Stimulated activated CD4-positive, alpha-beta T cell treated with anti-CD3 and anti-CD28 coated beads, Interleukin-2, amount 100 ng/mL, for 4 hours (primary cell): ENCODE results near the gene RBL2.

ENCODE experiments used
- DNase-seq: peaks from one replicate; pipeline ENCODE4 v3.0.0-alpha.2; 2020; ENCODE audit warnings: low read depth

Gene RBL2

GRCh38 chr16:53449816-53450517 lies 15.7 kb downstream of the RBL2 start:
- no peak for DNase-seq

GRCh38 chr16:53453928-53454327 lies 19.7 kb downstream of the RBL2 start:
- DNase-seq = no peak

GRCh38 chr16:53456625-53457024 lies 22.4 kb downstream of the RBL2 start:
- no peak for DNase-seq

- peak; percentile 56 for DNase-seq
These were observed 23.4 kb downstream of the RBL2 start for GRCh38 chr16:53457670-53458069.

- DNase-seq = no peak
These were observed 24.4 kb downstream of the RBL2 start for GRCh38 chr16:53458635-53459034.

DNA sequence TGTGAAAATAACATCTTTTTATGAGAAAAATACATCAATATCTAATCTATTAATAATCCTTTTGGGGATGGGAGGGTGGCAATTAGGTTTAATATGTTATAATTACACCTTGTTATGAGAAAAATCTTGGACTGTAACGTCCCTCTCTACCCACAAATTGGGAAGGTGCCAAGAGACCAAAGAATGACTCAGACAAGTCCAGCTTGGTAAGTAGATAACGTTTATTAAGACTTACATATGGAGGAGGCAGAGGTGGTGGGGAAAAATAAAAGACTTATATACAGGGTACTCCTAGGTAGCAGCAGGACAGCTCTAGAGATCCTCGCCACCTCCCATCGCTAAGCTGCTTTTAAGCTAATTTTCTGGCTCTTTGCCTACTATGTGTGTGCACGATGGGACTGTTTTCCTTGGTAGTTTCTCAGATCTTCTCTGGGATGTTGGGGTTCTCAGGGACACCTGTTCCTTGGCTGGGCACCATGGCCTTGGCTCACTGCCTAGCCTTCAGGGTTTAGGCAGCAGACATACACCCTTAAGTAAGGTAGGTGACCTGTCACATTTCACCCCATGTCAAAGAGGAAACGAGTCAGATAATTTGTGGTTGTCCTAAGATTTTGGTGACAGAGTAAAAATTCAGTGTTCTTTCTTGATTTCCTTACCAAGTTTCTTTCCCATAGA lies 31.5 kb downstream of the RBL2 start:
- DNase-seq = no peak

- DNase-seq = no peak
These were observed 42.6 kb downstream of the RBL2 start for GRCh38 chr16:53476867-53477266.

DNA sequence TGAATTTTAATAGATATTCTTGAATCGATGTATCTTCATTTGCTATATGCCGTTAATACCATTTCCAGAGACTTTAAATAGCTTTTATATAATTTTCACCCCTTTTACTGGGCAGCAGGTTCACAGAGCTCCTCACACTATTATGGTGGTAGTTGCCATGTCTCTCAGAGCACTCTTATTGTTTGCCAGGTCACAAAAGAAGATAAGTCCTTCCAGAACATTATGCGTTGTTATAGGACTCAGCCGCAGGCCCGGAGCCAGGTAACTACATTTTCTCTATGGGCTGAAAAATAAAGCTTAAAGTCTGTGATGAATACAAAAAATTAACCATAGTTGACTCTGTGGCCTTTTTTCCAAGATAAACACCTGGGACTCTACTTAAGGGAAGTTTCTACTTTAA lies 44.7 kb downstream of the RBL2 start:
- no peak for DNase-seq

DNA sequence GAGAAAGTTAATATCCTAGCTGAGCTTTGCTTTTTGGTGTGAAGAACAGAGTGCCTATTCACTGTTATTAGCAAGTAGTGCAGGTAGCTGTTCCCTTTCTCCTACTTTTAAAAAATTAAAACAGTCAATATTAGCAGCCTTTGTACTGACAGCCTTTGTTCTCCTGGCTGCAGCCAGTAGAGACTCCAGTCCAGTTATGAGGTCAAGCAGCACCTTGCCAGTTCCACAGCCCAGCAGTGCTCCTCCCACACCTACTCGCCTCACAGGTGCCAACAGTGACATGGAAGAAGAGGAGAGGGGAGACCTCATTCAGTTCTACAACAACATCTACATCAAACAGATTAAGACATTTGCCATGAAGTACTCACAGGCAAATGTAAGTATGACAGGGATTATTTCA lies 46.1 kb downstream of the RBL2 start:
- DNase-seq = no peak

GRCh38 chr16:53482123-53482522 lies 47.9 kb downstream of the RBL2 start:
- DNase-seq = no peak

- DNase-seq = no peak
These were observed 50.3 kb downstream of the RBL2 start for GRCh38 chr16:53484542-53484941.

DNA sequence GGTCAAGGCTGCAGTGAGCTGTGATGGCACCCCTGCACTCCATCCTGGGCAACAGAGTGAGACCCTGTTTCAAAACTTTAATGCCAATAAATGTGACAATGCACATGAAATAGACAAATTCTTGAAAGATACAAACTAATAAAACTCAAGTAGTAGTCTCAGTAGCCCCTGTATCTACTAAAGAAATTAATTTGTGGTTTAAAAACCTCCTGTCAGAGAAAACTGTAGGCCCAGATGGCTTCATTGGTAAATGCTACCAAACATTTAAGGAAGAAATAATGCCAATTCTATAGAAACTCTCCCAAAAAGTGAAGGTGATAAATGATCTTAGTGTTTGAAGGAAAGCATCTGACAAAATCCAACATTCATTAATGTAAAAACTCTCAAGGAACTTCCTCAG lies 52.0 kb downstream of the RBL2 start:
- DNase-seq = no peak

- no peak for DNase-seq
These were observed 55.5 kb downstream of the RBL2 start for GRCh38 chr16:53489755-53490154.

DNA sequence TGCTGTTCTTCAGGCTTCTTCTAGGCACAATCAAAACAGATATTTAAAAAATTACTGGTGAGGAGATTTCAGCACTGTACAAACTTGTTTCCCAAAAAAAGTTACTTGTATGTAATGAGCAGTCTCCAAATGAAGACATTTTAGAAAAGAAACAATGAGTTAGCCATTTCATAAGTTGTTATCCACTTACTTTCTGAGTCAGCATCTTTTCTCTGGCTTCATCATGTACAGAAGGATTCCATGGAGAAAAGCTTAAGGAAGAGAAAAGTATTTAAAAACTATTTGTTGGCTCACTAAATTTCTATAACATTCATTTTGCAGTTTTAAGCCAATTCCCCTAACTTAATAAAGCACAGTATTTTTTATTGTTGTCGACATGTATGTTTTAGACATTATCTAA lies 58.2 kb downstream of the RBL2 start:
- DNase-seq = no peak

DNA sequence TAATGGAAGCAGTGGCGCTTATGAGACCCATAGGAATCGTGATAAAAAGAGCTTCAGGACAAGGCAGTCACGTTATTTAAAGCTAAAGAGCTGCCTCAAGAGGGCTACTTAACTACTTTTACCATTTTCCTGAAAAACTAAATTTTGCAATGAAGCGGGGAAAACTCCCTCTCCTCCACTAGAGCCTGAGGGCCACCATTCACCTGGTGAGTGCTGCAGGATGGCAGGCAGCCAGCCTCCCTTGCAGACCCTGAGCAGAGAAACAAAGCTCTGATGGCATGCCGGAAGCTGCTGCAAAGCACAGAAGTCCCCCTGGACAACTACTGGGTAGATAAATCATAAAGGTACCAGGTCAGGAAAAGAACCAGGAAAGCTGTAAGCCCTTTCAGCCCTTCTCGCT lies 60.4 kb downstream of the RBL2 start:
- no peak for DNase-seq

GRCh38 chr16:53495325-53495724 lies 61.1 kb downstream of the RBL2 start:
- DNase-seq = no peak

DNA sequence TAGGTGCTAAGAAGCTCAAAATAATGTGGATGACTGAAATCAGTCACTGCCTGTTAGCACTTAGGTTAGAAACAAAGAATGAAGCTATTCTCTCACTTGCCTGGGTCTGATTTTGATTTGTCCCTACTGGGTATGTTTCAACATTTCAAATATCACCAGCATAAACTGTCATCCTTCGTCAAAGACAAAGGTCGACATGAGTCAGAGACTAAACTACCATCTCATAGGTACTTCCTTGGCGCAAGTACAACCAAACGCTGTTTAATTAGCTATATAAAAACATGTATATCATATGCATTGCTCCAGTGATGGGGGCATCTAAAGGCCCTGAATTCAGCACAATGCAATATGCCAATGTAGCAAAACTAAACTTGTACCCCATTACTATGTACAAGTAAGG lies 64.7 kb downstream of the RBL2 start:
- DNase-seq = no peak

DNA sequence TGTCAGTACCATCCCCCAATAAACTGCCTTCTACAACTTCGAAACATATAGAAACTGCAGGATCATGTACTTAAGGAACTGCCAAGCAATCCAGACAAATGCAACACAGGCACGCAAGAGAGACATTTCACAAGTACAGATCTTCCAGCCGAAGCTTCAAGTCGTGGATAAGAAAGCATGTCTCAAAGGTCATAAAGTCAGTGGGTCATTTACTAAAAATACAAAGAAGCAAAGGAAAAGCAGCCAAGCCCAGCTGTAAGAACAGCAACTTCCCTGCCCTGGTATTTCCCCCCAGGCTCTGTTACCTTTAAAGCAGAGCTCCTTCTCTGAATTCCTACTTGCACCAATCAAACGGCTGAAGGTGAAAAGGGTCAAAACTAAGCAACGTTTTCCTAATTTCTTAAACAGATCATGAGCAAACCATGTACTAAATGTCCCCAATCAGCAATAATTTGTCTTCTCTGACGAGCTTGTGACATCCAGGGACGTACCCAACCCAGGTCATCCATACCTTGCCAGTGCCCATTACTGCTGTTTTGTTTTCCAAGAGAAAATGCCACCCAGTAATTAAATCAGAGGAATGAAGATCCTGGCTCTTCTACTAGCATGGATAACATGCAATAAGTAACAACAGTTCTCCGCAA lies 67.1 kb downstream of the RBL2 start:
- DNase-seq = no peak

DNA sequence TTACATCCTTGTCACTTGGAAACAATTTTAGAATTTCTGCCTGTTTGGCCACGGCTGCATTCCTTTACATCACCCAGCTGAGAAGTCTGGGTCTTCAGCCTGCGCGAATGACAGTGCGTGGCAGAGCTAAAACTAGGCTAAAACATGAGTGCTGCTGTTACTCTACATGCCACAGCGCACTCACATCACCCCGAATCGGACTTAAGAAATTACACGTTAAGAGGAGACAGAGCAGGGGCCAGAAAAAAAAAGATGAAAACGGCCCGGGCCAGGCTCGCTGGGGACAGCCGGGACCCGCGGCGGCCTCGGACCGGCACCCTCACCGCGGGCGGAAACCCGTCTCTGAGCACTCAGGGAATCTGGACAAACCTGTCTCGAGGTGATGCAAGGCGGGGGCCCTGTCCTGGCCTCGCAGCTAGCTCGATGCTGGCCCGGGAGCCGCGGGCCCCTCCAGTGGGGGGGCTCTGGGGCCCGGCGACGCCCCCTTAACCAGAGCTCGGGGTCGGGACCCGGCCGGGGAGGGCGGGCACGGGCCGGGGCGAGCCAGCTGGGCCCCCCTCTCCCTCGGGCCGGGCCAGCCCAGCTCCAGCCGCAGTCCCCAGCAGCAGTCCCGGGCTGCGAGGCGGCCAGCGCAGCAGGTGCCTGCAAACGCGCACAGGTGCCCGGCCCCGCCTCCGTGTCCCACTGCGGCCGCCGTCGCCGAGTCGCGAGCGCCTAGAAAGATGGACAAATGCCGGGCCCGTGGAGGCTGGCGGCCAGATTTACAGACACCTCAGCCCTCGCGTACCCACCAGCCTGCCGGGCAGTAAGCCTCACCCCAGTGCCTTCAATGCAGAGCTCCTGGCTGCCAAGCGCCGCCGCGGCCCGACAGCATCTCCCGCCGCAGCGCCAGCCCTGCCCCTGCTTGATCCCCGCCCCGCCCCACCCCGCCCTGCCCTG lies 68.3 kb downstream of the RBL2 start, which contains the start of gene AKTIP:
Gene AKTIP (minus strand): TSS at position 879 of the 939 bp plus-strand sequence. CDS start 2,950 bp downstream, outside the sequence.
- DNase-seq = no peak

GRCh38 chr16:53503270-53503923 lies 69.1 kb downstream of the RBL2 start:
- peak; percentile 100 for DNase-seq

DNA sequence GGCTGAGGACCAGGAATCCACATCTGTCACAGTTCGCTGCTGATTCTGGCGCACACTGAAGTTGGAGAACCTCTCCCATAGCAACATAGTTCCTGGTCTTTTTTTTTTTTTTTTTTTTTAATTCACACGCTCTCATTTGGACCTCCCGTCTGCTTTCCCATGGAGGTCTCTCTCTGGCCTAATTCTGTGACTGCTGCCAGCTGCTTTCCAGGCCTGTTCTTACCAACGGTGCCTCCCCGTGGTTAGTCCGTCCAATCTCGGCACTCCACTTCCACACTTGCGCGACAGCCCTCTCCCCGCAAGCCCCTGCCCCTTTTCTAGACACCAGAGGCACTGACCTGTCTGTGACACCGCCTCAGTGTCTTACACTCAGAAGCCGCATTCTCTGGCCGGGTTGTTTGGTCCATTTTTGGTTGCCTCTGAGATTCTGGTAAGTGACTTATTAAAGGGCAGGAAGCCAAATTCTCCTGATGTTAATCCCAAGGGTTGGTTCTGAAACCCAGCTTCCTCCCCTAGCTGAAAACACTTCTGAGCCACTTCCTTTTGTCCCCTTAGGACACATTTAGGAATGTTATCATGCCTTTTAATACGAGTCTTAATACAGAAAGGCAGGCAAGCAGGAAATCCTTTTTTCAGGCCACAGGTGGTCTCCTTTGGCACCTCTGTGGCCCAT lies 69.9 kb downstream of the RBL2 start:
- no peak for DNase-seq
